H9 (cell line): Measurements from ENCODE around the gene AGK. TPM values are rescaled to one million over a fixed set of nuclear protein-coding genes. Genes with fewer than 3 reads are reported as not detected.

ENCODE experiments used
- DNase-seq: peaks from one replicate; pipeline ENCODE4 v3.0.0-alpha.2; 2017
- H2AFZ ChIP-seq: one replicate; pipeline ENCODE4 v1.6.1; 2013; ENCODE audit warnings: mild to moderate bottlenecking, low read length, control low read depth, moderate library complexity
- H2AK5ac ChIP-seq: 2 replicates; pipeline ENCODE4 v1.6.1; 2013; ENCODE audit warnings: low read length, control low read depth, mixed read lengths; ENCODE audit not compliant: insufficient read length
- H2BK120ac ChIP-seq: one replicate; pipeline ENCODE4 v1.6.1; 2013; ENCODE audit warnings: low read depth, mild to moderate bottlenecking, low read length, control low read depth, inconsistent platforms; ENCODE audit not compliant: poor library complexity, severe bottlenecking
- H2BK12ac ChIP-seq: 2 replicates; pipeline ENCODE4 v1.6.1; 2013; ENCODE audit warnings: low read length, control low read depth, mixed read lengths, low read depth; ENCODE audit not compliant: insufficient read length
- H2BK15ac ChIP-seq: 2 replicates; pipeline ENCODE4 v1.6.1; 2013; ENCODE audit warnings: low read depth, low read length, control low read depth
- H2BK20ac ChIP-seq: one replicate; pipeline ENCODE4 v1.6.1; 2013; ENCODE audit warnings: low read depth, mild to moderate bottlenecking, low read length, control low read depth, inconsistent platforms; ENCODE audit not compliant: poor library complexity, severe bottlenecking
- H2BK5ac ChIP-seq: 2 replicates; pipeline ENCODE4 v1.6.1; 2013; ENCODE audit warnings: low read length, control low read depth, mixed read lengths; ENCODE audit not compliant: insufficient read length
- H3K14ac ChIP-seq: 2 replicates; pipeline ENCODE4 v1.6.1; 2013; ENCODE audit warnings: low read length, control low read depth; ENCODE audit not compliant: insufficient read depth
- H3K18ac ChIP-seq: 2 replicates; pipeline ENCODE4 v1.6.1; 2013; ENCODE audit warnings: low read depth, mild to moderate bottlenecking, mixed read lengths, low read length, control low read depth; ENCODE audit not compliant: insufficient read length
- H3K23ac ChIP-seq: 2 replicates; pipeline ENCODE4 v1.6.1; 2013; ENCODE audit warnings: low read length, control low read depth, mixed read lengths, low read depth; ENCODE audit not compliant: insufficient read length
- H3K23me2 ChIP-seq: 2 replicates; pipeline ENCODE4 v1.6.1; 2013; ENCODE audit warnings: low read depth, mild to moderate bottlenecking, mixed read lengths, low read length, control low read depth; ENCODE audit not compliant: insufficient read length, poor library complexity, severe bottlenecking
- H3K27ac ChIP-seq: 2 replicates; pipeline ENCODE4 v1.5.1; 2013; ENCODE audit warnings: low read length, control low read depth, mixed read lengths, low read depth; ENCODE audit not compliant: insufficient read length
- H3K27me3 ChIP-seq: 2 replicates; pipeline ENCODE4 v1.6.1; 2013; ENCODE audit warnings: low read length, control low read depth, inconsistent platforms; ENCODE audit not compliant: insufficient read depth
- H3K4ac ChIP-seq: 2 replicates; pipeline ENCODE4 v1.6.1; 2013; ENCODE audit warnings: low read depth, mild to moderate bottlenecking, control low read depth, inconsistent platforms, low read length, moderate library complexity
- H3K4me1 ChIP-seq: 2 replicates; pipeline ENCODE4 v1.6.1; 2013; ENCODE audit warnings: low read length, control low read depth, inconsistent platforms; ENCODE audit not compliant: insufficient read depth
- H3K4me2 ChIP-seq: 2 replicates; pipeline ENCODE4 v1.6.1; 2013; ENCODE audit warnings: low read length, control low read depth, mixed read lengths; ENCODE audit not compliant: insufficient read length, insufficient read depth
- H3K56ac ChIP-seq: 2 replicates; pipeline ENCODE4 v1.6.1; 2013; ENCODE audit warnings: low read depth, mild to moderate bottlenecking, mixed read lengths, low read length, control low read depth; ENCODE audit not compliant: insufficient read length
- H3K79me1 ChIP-seq: 2 replicates; pipeline ENCODE4 v1.6.1; 2013; ENCODE audit warnings: low read depth, mild to moderate bottlenecking, moderate library complexity, low read length, control low read depth, inconsistent platforms; ENCODE audit not compliant: insufficient read depth, poor library complexity, severe bottlenecking
- H3K79me2 ChIP-seq: 2 replicates; pipeline ENCODE4 v1.6.1; 2013; ENCODE audit warnings: low read length, control low read depth, inconsistent platforms; ENCODE audit not compliant: insufficient read depth
- H3K9ac ChIP-seq: 2 replicates; pipeline ENCODE4 v1.6.1; 2013; ENCODE audit warnings: low read length, control low read depth, mixed read lengths; ENCODE audit not compliant: insufficient read length; ENCODE audit errors: extremely low read depth
- H3K9me3 ChIP-seq: one replicate; pipeline ENCODE4 v1.6.1; 2013; ENCODE audit warnings: low read depth, low read length, inconsistent platforms; ENCODE audit not compliant: control insufficient read depth
- H3T11ph ChIP-seq: one replicate; pipeline ENCODE4 v1.6.1; 2013; ENCODE audit warnings: mild to moderate bottlenecking, low read length, control low read depth, inconsistent platforms
- H4K20me1 ChIP-seq: one replicate; pipeline ENCODE4 v1.6.1; 2013; ENCODE audit not compliant: control insufficient read depth, insufficient read length, insufficient read depth
- H4K5ac ChIP-seq: 2 replicates; pipeline ENCODE4 v1.6.1; 2013; ENCODE audit warnings: low read depth, mild to moderate bottlenecking, mixed read lengths, low read length, control low read depth; ENCODE audit not compliant: insufficient read length
- H4K8ac ChIP-seq: replicated peaks from 2 replicates; pipeline ENCODE4 v1.6.1; 2013; ENCODE audit warnings: low read length, control low read depth, mixed read lengths, low read depth; ENCODE audit not compliant: insufficient read length
- H4K91ac ChIP-seq: 2 replicates; pipeline ENCODE4 v1.6.1; 2013; ENCODE audit warnings: low read depth, mild to moderate bottlenecking, moderate library complexity, mixed read lengths, low read length, control low read depth; ENCODE audit not compliant: insufficient read length
- H3K27ac Mint-ChIP-seq, 3 experiments: 2 replicates in 2 of 3; 3 replicates in 1 of 3; pipeline ENCODE4 v1.8.0; 2020 to 2021; ENCODE audit warnings: mixed read lengths in 3 of 3, mild to moderate bottlenecking in 1 of 3, moderate library complexity in 1 of 3
- H3K27me3 Mint-ChIP-seq: 2 replicates; pipeline ENCODE4 v1.8.0; 2021; ENCODE audit warnings: low read depth, mild to moderate bottlenecking, moderate library complexity, mixed read lengths
- H3K36me3 Mint-ChIP-seq, 3 experiments: 2 replicates in 2 of 3; 3 replicates in 1 of 3; pipeline ENCODE4 v1.8.0; 2020 to 2021; ENCODE audit warnings: low read depth in 3 of 3, mixed read lengths in 3 of 3; ENCODE audit not compliant: insufficient read depth in 1 of 3
- H3K4me1 Mint-ChIP-seq, 2 experiments: 2 replicates each; pipeline ENCODE4 v1.8.0; 2020; ENCODE audit warnings: mixed read lengths in 2 of 2
- H3K4me3 Mint-ChIP-seq, 2 experiments: 2 replicates in 1 of 2; 3 replicates in 1 of 2; pipeline ENCODE4 v1.8.0; 2020 to 2021; ENCODE audit warnings: mild to moderate bottlenecking in 2 of 2, mixed read lengths in 2 of 2, moderate library complexity in 1 of 2
- H3K9me3 Mint-ChIP-seq, 2 experiments: 2 replicates in 1 of 2; 3 replicates in 1 of 2; pipeline ENCODE4 v1.8.0; 2020; ENCODE audit warnings: mild to moderate bottlenecking in 2 of 2, mixed read lengths in 2 of 2, moderate library complexity in 1 of 2
- CTCF ChIP-seq: fragments of 200-600 bp; sonication (generic); conservative IDR thresholded peaks from 3 replicates; pipeline ENCODE4 v1.8.0; 2021; ENCODE audit warnings: antibody characterized with exemption, mild to moderate bottlenecking
- WGBS: extraction: QIAGEN DNeasy Blood & Tissue Kit; methylation state at CpG from one replicate; pipeline ENCODE4 v1.1.7; 2013; ENCODE audit warnings: missing lambda C conversion rate, low lambda C conversion rate, mixed read lengths; ENCODE audit not compliant: insufficient read length; ENCODE audit errors: extremely low coverage; 5-methylcytosine and 5-hydroxymethylcytosine counted together
- total RNA-seq: library from RNA; stranded (reverse); gene quantifications from 2 replicates; pipeline ENCODE4 v1.2.1, GENCODE V29; 2021

AGK gene
- total RNA-seq, 1 experiment from 2014 or later = 35.1 TPM

- H3K23me2 ChIP-seq = no peaks in the 10 kb centered on the region
- H2BK20ac ChIP-seq = no peak overlapping the region
- H3K79me1 ChIP-seq = no peaks in the 10 kb centered on the region
- H2BK15ac ChIP-seq = no peak overlapping the region
- no peak overlapping the region for H3K4ac ChIP-seq
- H3K9me3 Mint-ChIP-seq = peaks cover 0 to 5% of the 10 kb centered on the region in 2 experiments; a peak in 1 of 5 replicates
- H4K5ac ChIP-seq = no peak overlapping the region
- no peak overlapping the region for H3K27ac Mint-ChIP-seq
- H4K8ac ChIP-seq = no peak overlapping the region
- no peak overlapping the region for H3K23ac ChIP-seq
- H3K27me3 ChIP-seq = no peaks in the 10 kb centered on the region
- no peak overlapping the region for H3K4me2 ChIP-seq
- H3K9ac ChIP-seq = no peak overlapping the region
- no peak overlapping the region for H4K91ac ChIP-seq
- H3K27ac ChIP-seq = no peak overlapping the region
- no peaks in the 10 kb centered on the region for H3K4me1 Mint-ChIP-seq
- no peak overlapping the region for H2BK5ac ChIP-seq
- TF ChIP-seq CTCF = no peak
- H2BK12ac ChIP-seq = no peak overlapping the region
- H3K36me3 Mint-ChIP-seq = peaks cover 31 to 36% (median 33%) of the 10 kb centered on the region in 3 experiments
- DNase-seq = no peak
- no peak overlapping the region for H3K14ac ChIP-seq
- H3K4me3 Mint-ChIP-seq = no peak overlapping the region
- no peak overlapping the region for H3K18ac ChIP-seq
- no peak overlapping the region for H2AFZ ChIP-seq
- H2BK120ac ChIP-seq = no peak overlapping the region
- H3K4me1 ChIP-seq = no peaks in the 10 kb centered on the region
- no peaks in the 10 kb centered on the region for H3K79me2 ChIP-seq
- WGBS = no CpG with 5 or more reads among the region's 4 CpGs
- H3T11ph ChIP-seq = no peak overlapping the region
- H3K56ac ChIP-seq = no peak overlapping the region
- no peaks in the 10 kb centered on the region for H4K20me1 ChIP-seq
- H2AK5ac ChIP-seq = no peak overlapping the region
- no peaks in the 10 kb centered on the region for H3K9me3 ChIP-seq
- H3K27me3 Mint-ChIP-seq = no peaks in the 10 kb centered on the region
Measured at GRCh38 chr7:141619745-141620144, 68.5 kb downstream of the AGK start.
